GM12874 (cell line): ENCODE measurements around the gene DIAPH2.

Experiments
- CTCF ChIP-seq: IDR thresholded peaks from 2 replicates; pipeline ENCODE4 v1.5.1; 2011; ENCODE audit warnings: low read depth, mild to moderate bottlenecking, control low read depth, low read length, moderate library complexity; ENCODE audit not compliant: insufficient read depth

DIAPH2 gene

GRCh38 chrX:96684339-96685209 is at the start of gene DIAPH2:
Gene DIAPH2 (plus strand): TSS chrX:96684842.
- TF ChIP-seq CTCF = no peak; the same call in 1 of the 2 replicates

- TF ChIP-seq CTCF = no peak
Observed at GRCh38 chrX:96650023-96650422, 34.6 kb upstream of the DIAPH2 start.

- TF ChIP-seq CTCF = no peak
Observed at GRCh38 chrX:96655947-96656623, 28.6 kb upstream of the DIAPH2 start.

- TF ChIP-seq CTCF = no peak
Observed at GRCh38 chrX:96682516-96682915, 2.1 kb upstream of the DIAPH2 start.

- no peak for TF ChIP-seq CTCF
Observed at GRCh38 chrX:96683997-96684338, 674 bp upstream of the DIAPH2 start.

- TF ChIP-seq CTCF = no peak
Observed at GRCh38 chrX:96685210-96686099, 813 bp downstream of the DIAPH2 start.

- TF ChIP-seq CTCF = no peak
Observed at GRCh38 chrX:96687776-96688175, 3.1 kb downstream of the DIAPH2 start.
